ENCODE data around the gene SNCA. TPM values are rescaled to one million over a fixed set of nuclear protein-coding genes. Genes with fewer than 3 reads are reported as not detected.

Gene SNCA
- total RNA-seq, 1 donor from 2014 or later, result 0.39 TPM

DNA sequence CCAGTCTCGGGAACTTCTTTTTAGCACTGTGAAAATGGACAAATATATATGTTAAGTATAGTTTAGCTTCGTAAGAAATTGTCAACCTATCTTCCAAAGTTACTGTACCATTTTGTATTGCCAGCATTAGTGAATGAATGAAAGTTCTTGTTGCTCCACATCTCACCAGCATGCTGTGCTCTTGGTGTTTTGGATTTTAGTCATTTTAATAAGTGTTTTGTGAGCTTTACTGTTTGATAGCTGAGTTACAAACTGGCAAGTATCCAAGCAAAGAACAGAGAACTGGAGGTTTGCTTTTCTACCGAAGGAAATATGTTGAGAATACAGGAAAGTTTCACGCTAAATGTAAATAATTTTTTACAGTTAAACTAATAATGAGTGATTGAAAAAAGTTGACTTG is 33.0 kb downstream of the SNCA start:
- H3K4me3 Mint-ChIP-seq (ENCODE audit: low read depth), result no peak overlapping the region
- no peaks in the 10 kb centered on the region for H3K4me1 Mint-ChIP-seq (ENCODE audit: low read depth)
- H3K9me3 Mint-ChIP-seq, result no peaks in the 10 kb centered on the region
- H3K36me3 Mint-ChIP-seq (ENCODE audit: low read depth), result no peaks in the 10 kb centered on the region
- H3K27me3 Mint-ChIP-seq (ENCODE audit: low read depth), result no peaks in the 10 kb centered on the region
- intact Hi-C loops (cut with micrococcal nuclease), result no loop called here
- no peak overlapping the region for H3K27ac Mint-ChIP-seq
- DNase-seq (ENCODE audit: low spot score), result no peak

DNA sequence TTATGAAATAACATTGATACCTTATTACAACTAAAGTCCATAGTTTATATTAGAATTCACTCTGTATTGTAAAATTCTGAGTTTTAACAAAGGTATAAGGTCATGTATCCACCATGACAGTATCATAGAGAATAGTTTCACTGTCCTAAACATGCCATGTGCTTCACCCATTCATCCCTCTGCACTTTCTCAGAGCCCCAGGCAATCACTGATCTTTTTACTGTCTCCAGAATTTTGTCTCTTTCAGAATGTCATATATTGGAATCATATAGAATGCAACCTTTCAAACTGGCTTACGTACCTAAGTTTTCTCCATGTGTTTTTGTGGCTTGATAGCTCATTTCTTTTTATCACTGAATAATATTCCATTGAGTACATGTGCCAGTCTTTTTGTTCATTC is 33.9 kb downstream of the SNCA start:
- H3K9me3 Mint-ChIP-seq, result no peaks in the 10 kb centered on the region
- no peaks in the 10 kb centered on the region for H3K36me3 Mint-ChIP-seq (ENCODE audit: low read depth)
- H3K27me3 Mint-ChIP-seq (ENCODE audit: low read depth), result no peaks in the 10 kb centered on the region
- H3K4me3 Mint-ChIP-seq (ENCODE audit: low read depth), result no peak overlapping the region
- H3K4me1 Mint-ChIP-seq (ENCODE audit: low read depth), result no peaks in the 10 kb centered on the region
- no peak overlapping the region for H3K27ac Mint-ChIP-seq
- DNase-seq (ENCODE audit: low spot score), result no peak
- intact Hi-C loops (cut with micrococcal nuclease), result no loop called here

DNA sequence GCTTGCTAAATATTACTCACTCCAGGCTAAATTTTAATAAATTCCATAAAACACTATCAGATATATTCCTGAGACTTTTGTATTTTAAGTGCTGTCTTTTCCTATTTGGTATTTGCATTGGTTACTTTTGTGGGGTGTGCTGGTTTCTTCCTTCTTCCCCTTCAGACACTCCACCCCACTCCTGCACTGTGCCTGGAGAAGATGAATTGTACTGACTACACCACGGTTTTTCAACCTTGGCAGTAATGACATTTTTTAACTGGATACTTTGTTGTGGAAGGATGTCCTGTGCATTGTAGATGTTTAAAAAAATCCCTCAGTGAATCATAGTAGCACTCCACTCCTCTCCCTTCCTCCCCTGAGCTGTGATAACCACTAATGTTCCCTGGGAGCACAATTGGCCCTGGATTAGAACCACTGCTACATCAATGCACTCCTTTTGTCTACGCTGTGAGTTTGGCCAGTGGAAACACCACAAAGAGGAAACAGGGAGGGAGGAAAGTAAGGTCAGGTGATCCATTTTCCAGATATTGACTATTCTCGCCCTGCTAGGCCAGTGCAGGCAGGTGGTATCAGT is 36.3 kb downstream of the SNCA start:
- H3K4me3 Mint-ChIP-seq (ENCODE audit: low read depth), result no peak overlapping the region
- H3K27me3 Mint-ChIP-seq (ENCODE audit: low read depth), result peaks cover 7% of the 10 kb centered on the region
- DNase-seq (ENCODE audit: low spot score), result no peak
- H3K4me1 Mint-ChIP-seq (ENCODE audit: low read depth), result no peaks in the 10 kb centered on the region
- no peaks in the 10 kb centered on the region for H3K9me3 Mint-ChIP-seq
- H3K27ac Mint-ChIP-seq, result no peak overlapping the region
- no peaks in the 10 kb centered on the region for H3K36me3 Mint-ChIP-seq (ENCODE audit: low read depth)
- intact Hi-C loops (cut with micrococcal nuclease), result no loop called here

DNA sequence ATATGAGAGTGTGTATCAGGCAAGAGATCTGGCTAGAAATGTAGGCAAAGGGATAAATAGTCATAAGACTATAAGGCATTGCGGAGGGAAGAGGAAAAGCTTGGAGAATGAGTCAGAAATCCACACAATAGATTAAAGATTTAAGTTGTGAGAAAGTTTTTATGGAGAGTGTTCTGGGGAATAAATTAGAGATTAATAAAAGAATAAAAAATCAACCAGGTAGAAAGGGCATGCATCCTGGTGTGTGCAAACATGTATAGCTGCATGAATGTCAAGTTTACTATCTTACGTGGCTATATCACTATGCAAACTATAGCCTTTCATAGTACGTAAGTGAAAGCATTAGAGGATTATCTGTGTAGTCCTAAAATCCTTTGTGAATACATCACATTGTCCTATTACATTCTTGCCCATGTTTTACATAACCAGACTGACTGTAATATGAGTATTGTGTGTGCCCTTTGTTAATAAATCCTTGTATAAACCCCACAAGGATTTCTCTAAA is 36.9 kb downstream of the SNCA start:
- Mint-ChIP-seq H3K4me1 (ENCODE audit: low read depth) (no peaks in the 10 kb centered on the region), H3K36me3 (ENCODE audit: low read depth) (no peaks in the 10 kb centered on the region), H3K4me3 (ENCODE audit: low read depth) (no peak overlapping the region), H3K27ac (no peak overlapping the region), H3K9me3 (no peaks in the 10 kb centered on the region), H3K27me3 (ENCODE audit: low read depth) (peaks cover 7% of the 10 kb centered on the region)
- intact Hi-C loops (cut with micrococcal nuclease), result no loop called here
- DNase-seq (ENCODE audit: low spot score), result no peak

DNA sequence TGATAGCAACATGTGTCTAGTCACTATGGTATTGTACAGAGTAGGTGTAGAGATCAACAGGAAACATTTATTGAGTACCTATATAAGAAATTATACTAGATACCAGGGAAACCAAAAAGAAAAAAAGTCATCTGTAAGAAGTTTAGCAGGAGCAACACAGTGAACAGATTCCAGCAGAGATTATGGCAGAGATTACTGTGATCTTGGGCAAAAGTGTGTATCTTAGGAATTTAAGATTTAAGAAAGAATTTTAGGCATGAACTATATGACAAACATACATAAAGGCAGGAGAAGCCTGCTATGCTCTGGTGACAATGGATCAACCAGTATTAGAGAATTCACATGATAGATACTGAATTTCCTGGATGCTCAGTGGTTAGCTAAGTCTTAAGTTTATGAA is 37.9 kb downstream of the SNCA start:
- Mint-ChIP-seq H3K4me3 (ENCODE audit: low read depth) (no peak overlapping the region), H3K27ac (no peak overlapping the region), H3K4me1 (ENCODE audit: low read depth) (no peaks in the 10 kb centered on the region), H3K9me3 (no peaks in the 10 kb centered on the region), H3K36me3 (ENCODE audit: low read depth) (no peaks in the 10 kb centered on the region), H3K27me3 (ENCODE audit: low read depth) (peaks cover 7% of the 10 kb centered on the region)
- DNase-seq (ENCODE audit: low spot score), result no peak
- intact Hi-C loops (cut with micrococcal nuclease), result no loop called here

DNA sequence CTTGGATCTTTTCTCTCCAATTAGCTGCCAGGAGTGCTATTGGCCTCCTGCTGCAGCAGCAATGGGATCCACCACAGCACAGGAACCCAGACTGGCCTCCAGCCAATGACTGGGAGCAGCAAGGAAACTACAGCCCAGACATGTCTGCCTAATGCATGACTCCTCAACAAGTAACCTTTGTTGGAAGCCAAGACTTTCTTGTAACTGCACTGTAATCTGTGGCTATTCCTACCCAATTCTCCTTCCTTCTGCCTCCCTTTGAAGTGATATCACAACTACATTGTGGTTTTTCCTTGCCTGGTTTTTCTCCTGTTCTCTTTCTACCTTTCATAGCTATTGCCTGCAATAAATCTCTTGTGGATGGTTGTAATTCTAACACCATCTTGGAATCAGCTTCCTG is 39.8 kb downstream of the SNCA start:
- Mint-ChIP-seq H3K9me3 (no peaks in the 10 kb centered on the region), H3K4me1 (ENCODE audit: low read depth) (no peaks in the 10 kb centered on the region), H3K4me3 (ENCODE audit: low read depth) (no peak overlapping the region), H3K27me3 (ENCODE audit: low read depth) (peaks cover 7% of the 10 kb centered on the region), H3K36me3 (ENCODE audit: low read depth) (no peaks in the 10 kb centered on the region), H3K27ac (no peak overlapping the region)
- no peak for DNase-seq (ENCODE audit: low spot score)
- intact Hi-C loops (cut with micrococcal nuclease), result no loop called here

DNA sequence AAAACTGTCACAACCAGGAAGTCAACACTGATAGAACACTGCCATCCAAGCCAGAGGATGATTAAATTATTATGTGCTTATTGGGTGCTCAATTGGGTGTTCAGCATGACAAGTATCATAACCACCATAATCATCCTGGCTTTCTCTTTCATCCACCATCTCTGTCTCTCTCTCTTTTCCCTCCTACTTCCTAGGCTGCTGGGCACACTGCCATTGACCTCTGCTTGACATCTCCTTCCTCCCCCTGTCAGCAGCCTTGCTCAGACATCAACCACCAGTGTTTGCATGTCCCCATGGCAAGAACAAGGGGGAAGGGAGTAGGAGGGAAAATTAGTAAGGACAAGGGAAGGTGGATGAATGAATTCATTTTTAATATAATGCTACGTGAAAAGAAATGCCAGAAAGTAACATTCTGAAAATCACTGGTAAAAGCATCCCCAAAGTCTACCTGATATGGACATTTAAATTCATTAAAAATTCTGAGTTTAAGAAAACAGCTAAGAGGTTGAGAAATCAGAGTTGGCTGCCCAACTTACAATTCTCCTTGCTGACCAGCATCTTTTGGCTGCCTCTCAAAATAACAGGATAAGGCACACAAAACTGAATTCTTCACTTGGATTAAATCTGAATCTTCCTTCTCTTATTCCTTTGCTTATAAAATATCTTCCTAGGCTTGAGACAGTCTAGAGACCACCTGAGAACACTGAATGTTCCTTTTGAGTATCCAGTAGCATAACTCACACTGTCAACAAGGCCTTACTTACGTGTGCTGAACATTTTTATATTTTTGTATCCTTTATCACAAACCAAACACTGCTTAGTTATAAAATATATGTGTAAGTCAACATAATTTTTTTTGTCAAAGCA is 48.5 kb downstream of the SNCA start:
- H3K4me1 Mint-ChIP-seq (ENCODE audit: low read depth), result no peaks in the 10 kb centered on the region
- no peak for DNase-seq (ENCODE audit: low spot score)
- H3K4me3 Mint-ChIP-seq (ENCODE audit: low read depth), result no peak overlapping the region
- no peaks in the 10 kb centered on the region for H3K9me3 Mint-ChIP-seq
- H3K27me3 Mint-ChIP-seq (ENCODE audit: low read depth), result no peaks in the 10 kb centered on the region
- H3K27ac Mint-ChIP-seq, result no peak overlapping the region
- H3K36me3 Mint-ChIP-seq (ENCODE audit: low read depth), result no peaks in the 10 kb centered on the region
- intact Hi-C loops (cut with micrococcal nuclease), result no loop called here

DNA sequence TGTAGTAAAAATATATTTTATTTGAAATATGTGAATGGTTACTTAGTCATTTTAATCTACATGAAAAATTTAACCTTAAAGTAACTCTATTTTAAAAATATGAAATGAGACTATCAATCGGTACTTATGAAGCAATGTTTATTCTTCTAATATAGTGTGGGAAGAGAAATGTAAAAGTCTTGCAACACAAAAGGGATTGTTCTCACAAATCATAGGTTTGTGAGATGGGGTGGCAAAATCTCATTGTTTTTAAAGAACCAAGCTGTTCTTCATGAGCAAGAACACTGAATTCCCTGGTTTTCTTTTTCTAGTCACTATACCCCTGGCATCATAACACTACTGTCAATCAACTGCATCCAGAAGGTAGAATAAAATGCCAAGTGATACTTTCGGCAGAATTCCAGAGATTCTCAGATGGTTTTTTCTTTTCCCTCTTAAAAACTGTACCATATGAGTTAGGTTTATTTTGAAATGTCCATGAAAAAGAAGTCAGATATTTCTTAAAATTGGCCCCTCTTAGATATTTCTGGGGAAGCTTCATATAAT is 52.2 kb downstream of the SNCA start:
- intact Hi-C loops (cut with micrococcal nuclease), result no loop called here
- Mint-ChIP-seq H3K27me3 (ENCODE audit: low read depth) (no peaks in the 10 kb centered on the region), H3K9me3 (no peaks in the 10 kb centered on the region), H3K4me3 (ENCODE audit: low read depth) (no peak overlapping the region), H3K36me3 (ENCODE audit: low read depth) (no peaks in the 10 kb centered on the region), H3K27ac (no peak overlapping the region), H3K4me1 (ENCODE audit: low read depth) (no peaks in the 10 kb centered on the region)
- DNase-seq (ENCODE audit: low spot score), result no peak

DNA sequence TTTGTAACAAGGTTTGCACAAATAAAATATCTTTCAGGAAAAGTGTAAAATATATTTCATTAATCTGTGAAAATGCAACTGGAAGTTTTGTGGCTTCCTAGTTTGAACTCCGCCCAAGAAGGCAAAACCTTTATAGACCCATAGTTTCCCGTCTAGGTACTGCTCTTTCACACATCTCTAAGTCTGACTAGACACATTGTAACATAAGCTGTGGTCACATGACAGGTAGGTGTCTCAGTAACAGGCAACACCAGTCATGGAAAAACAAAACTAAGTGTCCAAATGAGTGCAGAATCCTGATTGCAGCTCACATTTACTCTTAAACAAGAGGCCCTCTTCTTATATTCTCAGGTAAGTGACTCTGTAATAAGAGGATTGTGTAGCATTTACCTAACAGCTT is 55.6 kb downstream of the SNCA start:
- Mint-ChIP-seq H3K4me1 (ENCODE audit: low read depth) (no peaks in the 10 kb centered on the region), H3K27ac (no peak overlapping the region), H3K4me3 (ENCODE audit: low read depth) (no peak overlapping the region), H3K36me3 (ENCODE audit: low read depth) (no peaks in the 10 kb centered on the region), H3K27me3 (ENCODE audit: low read depth) (peaks cover 4% of the 10 kb centered on the region), H3K9me3 (peaks cover 5% of the 10 kb centered on the region)
- no peak for DNase-seq (ENCODE audit: low spot score)
- intact Hi-C loops (cut with micrococcal nuclease), result no loop called here

DNA sequence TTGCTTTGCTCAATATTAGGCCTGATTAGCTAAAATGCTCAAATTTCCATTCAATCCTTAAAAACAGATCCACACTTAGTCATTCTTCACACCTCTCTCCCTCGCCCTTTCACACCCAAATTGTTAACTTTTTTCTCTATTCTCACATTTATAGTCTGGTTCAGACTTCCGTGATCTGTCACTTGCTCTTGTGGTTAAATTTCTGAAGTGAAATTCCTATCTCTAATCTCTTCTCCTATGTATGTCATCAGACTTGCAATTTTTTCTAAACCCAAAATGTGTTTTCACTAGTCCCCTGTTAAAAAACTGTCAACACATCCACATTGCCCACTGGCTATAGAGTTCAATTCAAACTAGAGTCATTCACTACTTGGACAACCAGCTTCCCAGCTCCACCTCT is 63.2 kb downstream of the SNCA start:
- H3K27me3 Mint-ChIP-seq (ENCODE audit: low read depth), result peaks cover 9% of the 10 kb centered on the region
- H3K4me1 Mint-ChIP-seq (ENCODE audit: low read depth), result peaks cover 3% of the 10 kb centered on the region
- intact Hi-C loops (cut with micrococcal nuclease), result no loop called here
- H3K9me3 Mint-ChIP-seq, result peaks cover 2% of the 10 kb centered on the region
- no peak overlapping the region for H3K27ac Mint-ChIP-seq
- H3K4me3 Mint-ChIP-seq (ENCODE audit: low read depth), result no peak overlapping the region
- H3K36me3 Mint-ChIP-seq (ENCODE audit: low read depth), result no peaks in the 10 kb centered on the region
- DNase-seq (ENCODE audit: low spot score), result no peak

DNA sequence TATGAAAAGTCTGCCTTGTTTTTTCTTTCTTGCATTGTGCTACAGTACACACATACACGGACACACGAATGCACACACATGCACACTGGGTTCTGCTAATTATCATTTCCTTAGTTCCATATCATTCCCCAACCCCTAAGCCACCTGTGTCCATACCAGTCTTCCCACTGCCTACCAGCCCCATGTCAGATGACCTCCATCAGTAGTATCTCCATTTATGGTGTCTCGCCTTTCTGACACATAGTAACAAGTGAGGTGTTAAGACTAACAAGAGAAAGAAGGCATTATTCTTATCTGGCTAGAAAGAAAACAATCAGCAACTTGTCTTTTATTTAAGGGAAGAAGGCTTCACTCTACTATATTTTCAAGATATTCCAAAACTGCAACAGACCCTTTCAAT is 67.1 kb downstream of the SNCA start:
- no peak for DNase-seq (ENCODE audit: low spot score)
- Mint-ChIP-seq H3K27ac (no peak overlapping the region), H3K4me3 (ENCODE audit: low read depth) (no peak overlapping the region), H3K4me1 (ENCODE audit: low read depth) (peaks cover 3% of the 10 kb centered on the region), H3K36me3 (ENCODE audit: low read depth) (no peaks in the 10 kb centered on the region), H3K9me3 (no peaks in the 10 kb centered on the region), H3K27me3 (ENCODE audit: low read depth) (peaks cover 5% of the 10 kb centered on the region)
- intact Hi-C loops (cut with micrococcal nuclease), result no loop called here

DNA sequence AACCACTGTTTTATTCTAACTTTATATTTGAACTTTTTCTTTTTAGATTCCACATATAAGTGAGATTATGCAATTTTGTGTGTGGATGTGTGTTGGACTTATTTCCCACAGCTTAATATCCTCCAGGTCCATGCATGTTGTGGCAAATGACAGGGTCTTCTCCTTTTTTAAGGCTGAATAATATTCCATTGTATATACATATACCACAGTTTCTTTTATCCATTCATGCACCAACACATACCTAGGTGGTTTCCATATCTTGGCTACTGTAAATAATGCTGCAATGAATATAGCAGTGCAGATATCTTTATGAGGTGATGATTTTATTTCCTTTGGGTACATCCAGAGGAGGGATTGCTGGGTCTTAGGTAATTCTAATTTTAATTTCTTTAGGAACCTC is 69.0 kb downstream of the SNCA start:
- Mint-ChIP-seq H3K4me3 (ENCODE audit: low read depth) (no peak overlapping the region), H3K27me3 (ENCODE audit: low read depth) (peaks cover 7% of the 10 kb centered on the region), H3K36me3 (ENCODE audit: low read depth) (no peaks in the 10 kb centered on the region), H3K9me3 (no peaks in the 10 kb centered on the region), H3K4me1 (ENCODE audit: low read depth) (no peaks in the 10 kb centered on the region), H3K27ac (no peak overlapping the region)
- DNase-seq (ENCODE audit: low spot score), result no peak
- intact Hi-C loops (cut with micrococcal nuclease), result no loop called here

DNA sequence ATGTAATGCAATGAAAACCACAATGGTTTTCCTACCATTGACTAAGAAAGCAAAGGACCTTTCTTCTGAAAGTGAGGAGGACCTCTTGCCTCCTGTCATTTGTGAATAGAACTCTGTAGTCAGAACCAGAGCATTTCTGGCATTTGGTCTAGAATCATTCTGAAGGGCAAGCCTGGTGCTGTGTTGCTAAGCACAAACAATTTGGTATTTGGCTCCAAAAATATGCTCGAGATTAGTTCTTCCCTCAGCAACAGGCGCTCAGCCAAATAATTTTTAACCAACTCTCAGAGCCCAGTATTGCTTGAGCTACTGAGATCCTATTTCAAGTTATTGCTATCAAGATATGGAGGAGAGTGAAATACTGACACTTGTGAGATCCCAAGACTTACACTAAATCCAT is 71.0 kb downstream of the SNCA start:
- Mint-ChIP-seq H3K36me3 (ENCODE audit: low read depth) (no peaks in the 10 kb centered on the region), H3K27ac (no peak overlapping the region), H3K4me1 (ENCODE audit: low read depth) (no peaks in the 10 kb centered on the region), H3K27me3 (ENCODE audit: low read depth) (peaks cover 8% of the 10 kb centered on the region), H3K9me3 (no peaks in the 10 kb centered on the region), H3K4me3 (ENCODE audit: low read depth) (no peak overlapping the region)
- intact Hi-C loops (cut with micrococcal nuclease), result no loop called here
- no peak for DNase-seq (ENCODE audit: low spot score)

Measured in activated T-helper 2 cell treated with anti-CD3 and anti-CD28 coated beads, Interferon-gamma antibody, Interleukin-2, Interleukin-4, amounts not matched to agents 10 μg/mL and 5 μg/mL and 100 μg/mL, durations not matched to agents 14 hours and 24 hours and 36 hours (primary cell).